WTC11 (cell line): Measurements from ENCODE around the gene PSD.

Source experiments
- CDX4 ChIP-seq: fragments of 250-450 bp; sonication (Bioruptor Pico); IDR thresholded peaks from 2 replicates; pipeline ENCODE4 v1.9.0; 2021; ENCODE audit warnings: moderate library complexity, mild to moderate bottlenecking, inconsistent platforms, borderline replicate concordance
- CTCF ChIP-seq: fragments of 200-600 bp; IDR thresholded peaks from 2 replicates; pipeline ENCODE4 v1.8.0; 2022; ENCODE audit warnings: antibody characterized with exemption
- E2F4 ChIP-seq: sonication (generic); formaldehyde crosslinking; IDR thresholded peaks from 2 replicates; pipeline ENCODE4 v1.8.1; 2022; ENCODE audit warnings: low read depth, mild to moderate bottlenecking, moderate library complexity, missing genetic modification reagents, borderline replicate concordance
- FOXP4 ChIP-seq: sonication (generic); formaldehyde crosslinking; IDR thresholded peaks from 2 replicates; pipeline ENCODE4 v1.8.0; 2022; ENCODE audit warnings: mild to moderate bottlenecking, missing genetic modification reagents
- GTF2I ChIP-seq: fragments of 250-450 bp; sonication (Bioruptor Pico); conservative IDR thresholded peaks from 2 replicates; pipeline ENCODE4 v1.4.0; 2021; ENCODE audit warnings: mild to moderate bottlenecking
- NR1H2 ChIP-seq: sonication (generic); formaldehyde crosslinking; IDR thresholded peaks from 2 replicates; pipeline ENCODE4 v1.9.0; 2021; ENCODE audit warnings: mild to moderate bottlenecking, moderate library complexity, missing genetic modification reagents
- TCF7 ChIP-seq: sonication (generic); formaldehyde crosslinking; IDR thresholded peaks from 2 replicates; pipeline ENCODE4 v1.8.0; 2022; ENCODE audit warnings: mild to moderate bottlenecking, low read depth, missing genetic modification reagents, moderate library complexity
- TP53 ChIP-seq: sonication (generic); formaldehyde crosslinking; IDR thresholded peaks from 2 replicates; pipeline ENCODE4 v1.8.1; 2023; ENCODE audit warnings: mild to moderate bottlenecking, missing genetic modification reagents

GRCh38 chr10:102453502-102453901 lies 34.9 kb upstream of the PSD start:
- no peak for TF ChIP-seq GTF2I (CRISPR knock-in tag)
- TF ChIP-seq CTCF, result no peak
- TF ChIP-seq NR1H2, result no peak
- TF ChIP-seq FOXP4 (CRISPR knock-in tag), result no peak
- TF ChIP-seq E2F4, result no peak
- TF ChIP-seq TCF7 (CRISPR knock-in tag), result no peak
- TF ChIP-seq CDX4 (CRISPR knock-in tag), result no peak
- no peak for TF ChIP-seq TP53 (CRISPR knock-in tag)
